Caco-2 (cell line): Measurements from ENCODE around the gene CMTM7. TPM values are rescaled to one million over a fixed set of nuclear protein-coding genes. Genes with fewer than 3 reads are reported as not detected.

Experiments used
- BruUV-seq: library from RNA; stranded (reverse); fragments of 400-500 nt; replicated peaks from 2 replicates; lab custom pipeline; 2021; lab: Mats Ljungman, UMichigan
- CTCF ChIA-PET: fragments of 300-600 bp; sonication (Branson Sonifier 250); formaldehyde crosslinking; loops from one replicate; lab custom pipeline; 2022; ENCODE audit warnings: antibody characterized with exemption; lab: Charles Lee
- POLR2A ChIA-PET: fragments of 300-600 bp; sonication (Branson Sonifier 250); formaldehyde crosslinking; loops from one replicate; lab custom pipeline; 2022; ENCODE audit warnings: antibody characterized with exemption; lab: Charles Lee
- DNase-seq, 2 experiments: peaks; one replicate each; pipeline versions ENCODE4 v3.0.0 to v3.0.0-alpha.2; 2020 to 2022
- H3K27me3 ChIP-seq: replicated peaks from 2 replicates; pipeline ENCODE4 v1.6.0; 2011; ENCODE audit warnings: low read length; ENCODE audit not compliant: control insufficient read depth, insufficient read depth
- H3K36me3 ChIP-seq: 2 replicates; pipeline ENCODE4 v1.5.1; 2011; ENCODE audit warnings: low read length; ENCODE audit not compliant: control insufficient read depth, insufficient read depth
- H3K4me1 ChIP-seq: fragments of 250-450 bp; sonication (Bioruptor Pico); 2 replicates; pipeline ENCODE4 v1.5.1; 2020; ENCODE audit warnings: mild to moderate bottlenecking
- H3K4me3 ChIP-seq: 2 replicates; pipeline ENCODE4 v1.5.1; 2011; ENCODE audit warnings: low read depth, mild to moderate bottlenecking, control low read depth, low read length
- H3K9me3 ChIP-seq: fragments of 250-450 bp; sonication (Bioruptor Pico); 2 replicates; pipeline ENCODE4 v1.5.1; 2020; ENCODE audit warnings: mild to moderate bottlenecking, moderate library complexity
- H3K27ac Mint-ChIP-seq: one replicate; pipeline ENCODE4 v1.8.0; 2022; ENCODE audit warnings: mixed read lengths; ENCODE audit not compliant: unreplicated experiment
- H3K27me3 Mint-ChIP-seq: one replicate; pipeline ENCODE4 v1.8.0; 2022; ENCODE audit warnings: mixed read lengths; ENCODE audit not compliant: insufficient read depth, unreplicated experiment
- H3K36me3 Mint-ChIP-seq: one replicate; pipeline ENCODE4 v1.8.0; 2022; ENCODE audit warnings: mild to moderate bottlenecking, mixed read lengths; ENCODE audit not compliant: insufficient read depth, unreplicated experiment
- H3K4me1 Mint-ChIP-seq: one replicate; pipeline ENCODE4 v1.8.0; 2022; ENCODE audit warnings: low read depth, mixed read lengths; ENCODE audit not compliant: unreplicated experiment
- H3K4me3 Mint-ChIP-seq: one replicate; pipeline ENCODE4 v1.8.0; 2022; ENCODE audit warnings: mild to moderate bottlenecking, moderate library complexity, mixed read lengths; ENCODE audit not compliant: unreplicated experiment
- H3K9me3 Mint-ChIP-seq: one replicate; pipeline ENCODE4 v1.8.0; 2022; ENCODE audit warnings: mixed read lengths; ENCODE audit not compliant: unreplicated experiment
- intact Hi-C: fragments of 100-400 bp; cut with micrococcal nuclease; formaldehyde crosslinking; loops from one replicate; pipeline ENCODE4 v1.10.0; 2022; ENCODE audit not compliant: unreplicated experiment
- total RNA-seq: library from RNA; stranded (reverse); gene quantifications from 2 replicates; pipeline ENCODE4 v1.2.3, GENCODE V29; 2022
- TF ChIP-seq, protein P1 (sequence below), 2 experiments: fragments of 200-600 bp in 1 of 2; IDR thresholded peaks; 1 replicate in 1 of 2; 2 replicates in 1 of 2; pipeline versions ENCODE4 v1.5.1 to v1.8.0; 2011 to 2022; ENCODE audit warnings: antibody characterized with exemption in 1 of 2, control low read depth in 1 of 2, inconsistent platforms in 1 of 2, low read depth in 1 of 2, low read length in 1 of 2, mild to moderate bottlenecking in 1 of 2, moderate library complexity in 1 of 2; ENCODE audit not compliant: insufficient read depth in 1 of 2, severe bottlenecking in 1 of 2, unreplicated experiment in 1 of 2

CMTM7 gene
- total RNA-seq, 1 experiment from 2014 or later = 27.0 TPM

DNA sequence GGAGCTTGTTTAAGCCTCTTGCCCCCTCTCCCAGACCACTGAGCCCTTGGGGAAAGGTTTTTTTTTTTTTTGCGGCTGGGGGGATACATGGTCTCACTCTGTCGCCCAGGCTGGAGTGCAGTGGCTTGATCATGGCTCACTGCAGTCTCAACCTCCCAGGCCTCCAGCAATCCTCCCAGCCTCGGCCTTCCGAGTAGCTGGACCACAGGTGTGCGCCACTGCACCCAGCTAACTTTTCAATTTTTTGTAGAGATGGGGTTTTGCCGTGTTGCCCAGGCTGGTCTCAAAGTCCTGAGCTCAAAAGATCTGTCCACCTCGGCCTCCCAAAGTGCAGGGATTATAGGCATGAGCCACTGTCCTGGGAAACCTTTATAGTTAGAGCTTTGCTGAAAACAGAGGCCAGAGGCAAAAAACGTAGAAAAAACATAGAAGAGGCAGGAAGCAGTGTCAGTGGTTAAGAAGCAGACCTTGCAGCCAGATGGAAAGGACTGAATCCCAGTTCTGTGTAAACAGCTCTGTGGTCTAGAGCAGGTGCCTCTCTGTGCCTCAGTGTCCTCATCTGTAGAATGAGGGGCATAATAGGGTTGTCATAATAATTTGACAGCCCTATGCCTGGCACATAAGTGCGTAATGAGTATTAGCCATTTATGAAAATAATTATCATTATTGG is 33.1 kb downstream of the CMTM7 start:
- H3K4me1 ChIP-seq = peaks cover 20% of the 10 kb centered on the region
- Mint-ChIP-seq H3K9me3 (no peaks in the 10 kb centered on the region), H3K4me3 (no peak overlapping the region), H3K27me3 (no peaks in the 10 kb centered on the region), H3K36me3 (peaks cover 5% of the 10 kb centered on the region), H3K4me1 (peaks cover 26% of the 10 kb centered on the region), H3K27ac (no peak overlapping the region)
- no peak for DNase-seq
- BruUV-seq = no TSS peak
- ChIA-PET CTCF (no interaction called here), POLR2A (no interaction called here)
- intact Hi-C loops = no loop called here
- H3K4me3 ChIP-seq = no peak overlapping the region
- no peaks in the 10 kb centered on the region for H3K9me3 ChIP-seq
- H3K27me3 ChIP-seq = no peaks in the 10 kb centered on the region
- TF ChIP-seq, protein P1, sequence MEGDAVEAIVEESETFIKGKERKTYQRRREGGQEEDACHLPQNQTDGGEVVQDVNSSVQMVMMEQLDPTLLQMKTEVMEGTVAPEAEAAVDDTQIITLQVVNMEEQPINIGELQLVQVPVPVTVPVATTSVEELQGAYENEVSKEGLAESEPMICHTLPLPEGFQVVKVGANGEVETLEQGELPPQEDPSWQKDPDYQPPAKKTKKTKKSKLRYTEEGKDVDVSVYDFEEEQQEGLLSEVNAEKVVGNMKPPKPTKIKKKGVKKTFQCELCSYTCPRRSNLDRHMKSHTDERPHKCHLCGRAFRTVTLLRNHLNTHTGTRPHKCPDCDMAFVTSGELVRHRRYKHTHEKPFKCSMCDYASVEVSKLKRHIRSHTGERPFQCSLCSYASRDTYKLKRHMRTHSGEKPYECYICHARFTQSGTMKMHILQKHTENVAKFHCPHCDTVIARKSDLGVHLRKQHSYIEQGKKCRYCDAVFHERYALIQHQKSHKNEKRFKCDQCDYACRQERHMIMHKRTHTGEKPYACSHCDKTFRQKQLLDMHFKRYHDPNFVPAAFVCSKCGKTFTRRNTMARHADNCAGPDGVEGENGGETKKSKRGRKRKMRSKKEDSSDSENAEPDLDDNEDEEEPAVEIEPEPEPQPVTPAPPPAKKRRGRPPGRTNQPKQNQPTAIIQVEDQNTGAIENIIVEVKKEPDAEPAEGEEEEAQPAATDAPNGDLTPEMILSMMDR (IDR thresholded peaks at IDR 0.05; ENCODE audit: insufficient read depth in 1 of 2, low read depth in 1 of 2, low read length in 1 of 2, severe bottlenecking in 1 of 2, unreplicated experiment in 1 of 2) = no peak
- H3K36me3 ChIP-seq = no peaks in the 10 kb centered on the region

DNA sequence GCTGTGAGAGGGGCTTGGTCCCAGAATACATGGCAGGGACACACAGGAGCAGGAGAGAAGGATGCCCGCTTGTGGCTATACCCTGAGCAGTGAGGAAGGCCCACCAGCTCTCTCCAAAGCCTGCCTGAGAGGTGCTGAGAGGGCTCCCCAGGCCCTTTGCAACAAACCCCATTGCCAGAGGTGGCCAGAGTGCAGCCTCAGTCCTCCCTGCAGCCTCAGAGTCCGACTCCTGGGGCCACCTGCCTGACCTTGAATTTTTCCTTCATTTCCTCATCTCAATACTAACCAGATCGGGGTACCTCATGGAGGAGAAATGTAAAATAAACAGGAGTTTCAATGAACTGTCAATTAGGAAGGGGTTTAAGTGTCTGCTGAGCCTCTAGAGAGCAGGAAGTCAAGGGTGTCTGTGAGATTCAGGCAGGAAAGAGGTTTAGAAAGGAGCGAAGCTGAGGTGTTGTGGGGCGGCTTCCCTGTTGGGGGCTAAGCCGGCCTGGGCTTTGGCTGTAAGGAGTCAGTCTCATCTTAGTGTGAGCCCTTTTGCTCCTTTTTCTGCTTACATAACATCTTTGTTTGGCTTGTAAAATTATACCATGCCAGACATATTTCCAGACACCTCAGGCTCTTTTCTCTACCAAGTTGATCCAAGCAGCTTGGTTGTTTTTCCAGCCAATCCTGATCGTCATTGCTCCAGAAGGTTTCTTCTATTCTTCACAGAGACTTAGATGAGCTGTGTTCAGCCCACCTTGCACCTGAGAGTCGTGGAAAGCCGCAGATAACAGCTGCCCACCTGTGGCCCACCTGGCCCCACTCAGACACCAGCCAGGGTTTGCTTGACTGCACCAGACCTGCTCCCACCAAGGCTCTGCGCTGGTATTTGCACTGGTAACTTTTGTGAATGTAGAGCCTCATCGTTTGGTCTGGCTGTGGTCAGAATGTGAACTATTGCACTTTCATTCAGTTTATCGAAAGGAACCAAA is 36.7 kb downstream of the CMTM7 start:
- Mint-ChIP-seq H3K27me3 (no peaks in the 10 kb centered on the region), H3K4me3 (no peak overlapping the region), H3K36me3 (peaks cover 6% of the 10 kb centered on the region), H3K9me3 (no peaks in the 10 kb centered on the region), H3K4me1 (peaks cover 19% of the 10 kb centered on the region), H3K27ac (no peak overlapping the region)
- peaks cover 7% of the 10 kb centered on the region for H3K4me1 ChIP-seq
- no peak overlapping the region for H3K4me3 ChIP-seq
- no peak for DNase-seq
- TF ChIP-seq, protein P1 (IDR thresholded peaks at IDR 0.05; ENCODE audit: insufficient read depth in 1 of 2, low read depth in 1 of 2, low read length in 1 of 2, severe bottlenecking in 1 of 2, unreplicated experiment in 1 of 2) = no peak
- BruUV-seq = no TSS peak
- ChIA-PET CTCF (no interaction called here), POLR2A (no interaction called here)
- H3K36me3 ChIP-seq = no peaks in the 10 kb centered on the region
- H3K27me3 ChIP-seq = no peaks in the 10 kb centered on the region
- H3K9me3 ChIP-seq = no peaks in the 10 kb centered on the region
- intact Hi-C loops = no loop called here

DNA sequence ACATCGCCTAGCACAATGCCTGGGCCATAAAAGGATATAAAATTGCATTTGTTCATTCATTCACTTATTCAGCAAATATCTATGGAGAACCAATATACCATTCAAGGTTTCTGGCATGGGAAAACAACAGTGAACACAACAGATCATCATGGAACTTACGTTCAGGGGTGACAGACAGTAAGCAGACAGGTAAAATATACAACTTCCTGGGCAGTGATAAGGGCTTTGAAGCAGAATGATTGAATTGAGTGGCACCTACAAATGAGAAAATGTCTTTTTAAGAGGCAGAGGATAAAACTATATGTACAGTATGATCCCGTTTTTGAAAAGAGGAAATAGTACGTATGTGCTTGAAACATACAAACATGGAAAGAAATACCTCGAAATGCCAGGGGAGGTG is 39.2 kb downstream of the CMTM7 start:
- Histone ChIP-seq H3K4me1 (peaks cover 5% of the 10 kb centered on the region), H3K27me3 (no peaks in the 10 kb centered on the region), H3K36me3 (no peaks in the 10 kb centered on the region), H3K9me3 (no peaks in the 10 kb centered on the region), H3K4me3 (no peak overlapping the region)
- Mint-ChIP-seq H3K4me1 (peaks cover 19% of the 10 kb centered on the region), H3K4me3 (no peak overlapping the region), H3K27me3 (no peaks in the 10 kb centered on the region), H3K27ac (no peak overlapping the region), H3K9me3 (no peaks in the 10 kb centered on the region), H3K36me3 (peaks cover 6% of the 10 kb centered on the region)
- BruUV-seq = no TSS peak
- ChIA-PET CTCF (no interaction called here), POLR2A (no interaction called here)
- TF ChIP-seq, protein P1 (IDR thresholded peaks at IDR 0.05; ENCODE audit: insufficient read depth in 1 of 2, low read depth in 1 of 2, low read length in 1 of 2, severe bottlenecking in 1 of 2, unreplicated experiment in 1 of 2) = no peak
- DNase-seq = no peak
- intact Hi-C loops = no loop called here
